GM23338 (cell line): ENCODE results near the gene CASR.

Source experiments
- CTCF ChIP-seq, 2 experiments: fragments of 200-600 bp in 1 of 2; sonication (generic) in 1 of 2; conservative IDR thresholded peaks; 2 replicates each; pipeline versions ENCODE4 v1.5.1 to v1.6.1; 2016 to 2017; ENCODE audit warnings: antibody characterized with exemption in 2 of 2, low read depth in 2 of 2, mild to moderate bottlenecking in 2 of 2, moderate library complexity in 1 of 2
- POLR2AphosphoS5 ChIP-seq: IDR thresholded peaks from 2 replicates; pipeline ENCODE4 v1.6.1; 2016; ENCODE audit warnings: antibody characterized with exemption, low read depth
- STAT1 ChIP-seq: IDR thresholded peaks from one replicate; pipeline ENCODE4 v1.6.1; 2016; ENCODE audit warnings: antibody characterized with exemption; ENCODE audit not compliant: unreplicated experiment

GRCh38 chr3:122258757-122259371, 75.4 kb downstream of the CASR start:
- TF ChIP-seq STAT1 (no peak), CTCF (conservative IDR thresholded peaks at IDR 0.05; ENCODE audit: low read depth in 2 of 2) (peak; percentile 78 to 85), POLR2AphosphoS5 (no peak)
